Measurements from ENCODE around the gene MAPK8.

DNA sequence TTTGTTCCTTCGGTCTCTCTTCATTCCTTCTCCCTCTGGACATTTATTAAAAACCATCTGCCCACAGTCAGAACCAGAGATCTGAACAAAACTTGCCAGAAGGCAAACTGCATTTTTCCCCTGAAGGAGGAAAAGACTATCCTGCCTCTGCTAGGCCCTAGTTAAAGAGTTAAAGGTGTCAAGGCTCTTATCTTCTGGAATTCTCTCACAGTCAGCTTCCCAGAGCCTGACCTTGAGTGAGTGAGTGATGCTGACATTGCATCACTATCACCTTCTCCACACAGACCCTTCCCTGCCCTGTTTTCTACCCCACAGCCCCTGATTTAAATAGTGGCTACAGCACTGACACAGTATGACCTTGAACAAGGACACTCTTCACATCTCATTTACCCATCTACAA is 48.4 kb upstream of the MAPK8 start:
- TF ChIP-seq NFE2L1 (CRISPR knock-in tag; IDR thresholded peaks at IDR 0.05) (no peak), SP1 (CRISPR knock-in tag; conservative IDR thresholded peaks at IDR 0.05) (no peak), ESRRA (CRISPR knock-in tag; IDR thresholded peaks at IDR 0.05; ENCODE audit: borderline replicate concordance) (no peak), NR3C1 (CRISPR knock-in tag; conservative IDR thresholded peaks at IDR 0.05; ENCODE audit: low read depth) (no peak), CREB1 (CRISPR knock-in tag; IDR thresholded peaks at IDR 0.05) (no peak)
- TF ChIP-seq, protein P1, sequence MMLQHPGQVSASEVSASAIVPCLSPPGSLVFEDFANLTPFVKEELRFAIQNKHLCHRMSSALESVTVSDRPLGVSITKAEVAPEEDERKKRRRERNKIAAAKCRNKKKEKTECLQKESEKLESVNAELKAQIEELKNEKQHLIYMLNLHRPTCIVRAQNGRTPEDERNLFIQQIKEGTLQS (CRISPR knock-in tag; conservative IDR thresholded peaks at IDR 0.05): no peak
- TF ChIP-seq, protein P2, sequence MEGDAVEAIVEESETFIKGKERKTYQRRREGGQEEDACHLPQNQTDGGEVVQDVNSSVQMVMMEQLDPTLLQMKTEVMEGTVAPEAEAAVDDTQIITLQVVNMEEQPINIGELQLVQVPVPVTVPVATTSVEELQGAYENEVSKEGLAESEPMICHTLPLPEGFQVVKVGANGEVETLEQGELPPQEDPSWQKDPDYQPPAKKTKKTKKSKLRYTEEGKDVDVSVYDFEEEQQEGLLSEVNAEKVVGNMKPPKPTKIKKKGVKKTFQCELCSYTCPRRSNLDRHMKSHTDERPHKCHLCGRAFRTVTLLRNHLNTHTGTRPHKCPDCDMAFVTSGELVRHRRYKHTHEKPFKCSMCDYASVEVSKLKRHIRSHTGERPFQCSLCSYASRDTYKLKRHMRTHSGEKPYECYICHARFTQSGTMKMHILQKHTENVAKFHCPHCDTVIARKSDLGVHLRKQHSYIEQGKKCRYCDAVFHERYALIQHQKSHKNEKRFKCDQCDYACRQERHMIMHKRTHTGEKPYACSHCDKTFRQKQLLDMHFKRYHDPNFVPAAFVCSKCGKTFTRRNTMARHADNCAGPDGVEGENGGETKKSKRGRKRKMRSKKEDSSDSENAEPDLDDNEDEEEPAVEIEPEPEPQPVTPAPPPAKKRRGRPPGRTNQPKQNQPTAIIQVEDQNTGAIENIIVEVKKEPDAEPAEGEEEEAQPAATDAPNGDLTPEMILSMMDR (IDR thresholded peaks at IDR 0.05): no peak
